KMS-11 (cell line): ENCODE results near the gene UBL4A.

Source experiments
- H2AFZ ChIP-seq: fragments of 200-600 bp; sonication (generic); 2 replicates; pipeline ENCODE4 v1.6.1; 2016; ENCODE audit warnings: antibody characterized with exemption, mixed run types, low read depth
- H3K27ac ChIP-seq: fragments of 200-600 bp; sonication (generic); 2 replicates; pipeline ENCODE4 v1.6.1; 2016; ENCODE audit warnings: mild to moderate bottlenecking, mixed run types
- H3K27me3 ChIP-seq: fragments of 200-600 bp; sonication (generic); 2 replicates; pipeline ENCODE4 v1.6.1; 2017; ENCODE audit warnings: mild to moderate bottlenecking, low read depth, mixed run types, moderate library complexity; ENCODE audit not compliant: insufficient read depth
- H3K36me3 ChIP-seq: fragments of 200-600 bp; sonication (generic); 2 replicates; pipeline ENCODE4 v1.6.1; 2017; ENCODE audit warnings: mild to moderate bottlenecking, mixed run types; ENCODE audit not compliant: insufficient read depth
- H3K4me1 ChIP-seq: fragments of 200-600 bp; sonication (generic); 2 replicates; pipeline ENCODE4 v1.6.1; 2016; ENCODE audit warnings: mild to moderate bottlenecking, low read depth, mixed run types; ENCODE audit not compliant: poor library complexity, severe bottlenecking
- H3K4me2 ChIP-seq: fragments of 200-600 bp; sonication (generic); 2 replicates; pipeline ENCODE4 v1.7.0; 2016; ENCODE audit warnings: mild to moderate bottlenecking, mixed run types
- H3K4me3 ChIP-seq: fragments of 200-600 bp; sonication (generic); IDR thresholded peaks from 2 replicates; pipeline ENCODE4 v1.6.1; 2017; ENCODE audit warnings: low read depth, low read length, mixed read lengths; ENCODE audit not compliant: insufficient read depth
- H3K79me2 ChIP-seq: fragments of 200-600 bp; sonication (generic); 2 replicates; pipeline ENCODE4 v1.6.1; 2016; ENCODE audit warnings: low read depth, mixed run types; ENCODE audit not compliant: insufficient read depth
- H3K9ac ChIP-seq: fragments of 200-600 bp; sonication (generic); 2 replicates; pipeline ENCODE4 v1.6.1; 2016; ENCODE audit warnings: mild to moderate bottlenecking, mixed run types
- H4K20me1 ChIP-seq: fragments of 200-600 bp; sonication (generic); 2 replicates; pipeline ENCODE4 v1.6.1; 2016; ENCODE audit warnings: mild to moderate bottlenecking, mixed run types; ENCODE audit not compliant: insufficient read depth
- TF ChIP-seq, protein P1 (sequence below): fragments of 200-600 bp; sonication (generic); conservative IDR thresholded peaks from 2 replicates; pipeline ENCODE4 v1.6.1; 2017; ENCODE audit warnings: low read depth, mild to moderate bottlenecking, antibody characterized with exemption, low read length, moderate library complexity, mixed read lengths

The UBL4A gene

DNA sequence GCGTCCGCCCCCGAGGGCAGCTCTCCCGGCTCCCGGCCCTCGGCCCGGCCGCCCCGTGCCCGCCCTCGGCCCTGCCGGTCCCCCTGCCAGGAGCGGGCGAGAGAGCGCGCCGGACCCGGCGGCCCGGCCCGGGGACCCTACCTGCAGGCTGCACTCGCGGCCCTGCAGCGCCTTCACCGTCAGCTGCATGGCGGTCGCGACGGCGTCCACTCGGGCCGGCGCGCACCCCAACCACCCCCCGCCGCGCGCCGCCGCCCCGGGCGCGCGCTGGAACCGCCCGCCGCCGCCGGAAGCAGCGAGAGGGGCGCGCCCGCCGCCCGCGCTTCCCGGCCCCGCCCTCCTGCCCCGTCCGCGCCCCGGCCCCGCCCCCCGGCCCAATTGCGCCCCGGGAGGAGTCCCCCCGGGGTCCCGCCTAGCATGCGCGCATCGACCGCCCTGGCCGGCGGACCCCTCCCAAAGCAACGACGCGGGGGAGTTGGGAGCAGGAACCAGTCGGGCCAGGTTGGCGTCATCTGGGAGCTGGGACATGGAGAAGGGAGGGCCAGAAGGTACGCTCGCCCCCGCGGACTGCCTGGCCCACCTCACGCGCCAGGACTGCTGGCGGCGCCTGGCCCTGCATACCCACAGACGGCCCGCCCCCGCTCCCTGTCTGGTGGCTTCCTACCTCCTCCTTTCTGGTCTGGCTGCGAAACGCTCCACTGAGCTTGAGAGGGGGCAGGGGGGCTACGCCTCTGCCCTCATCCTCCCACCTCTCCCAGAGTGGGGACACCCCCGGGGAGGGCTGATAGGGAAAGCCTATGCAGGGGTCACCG, at the start of gene UBL4A:
Gene UBL4A, minus strand, starts transcription at position 220 of the 812 bp plus-strand sequence. Its CDS starts 31 bp downstream, at position 189.
- TF ChIP-seq, protein P1, sequence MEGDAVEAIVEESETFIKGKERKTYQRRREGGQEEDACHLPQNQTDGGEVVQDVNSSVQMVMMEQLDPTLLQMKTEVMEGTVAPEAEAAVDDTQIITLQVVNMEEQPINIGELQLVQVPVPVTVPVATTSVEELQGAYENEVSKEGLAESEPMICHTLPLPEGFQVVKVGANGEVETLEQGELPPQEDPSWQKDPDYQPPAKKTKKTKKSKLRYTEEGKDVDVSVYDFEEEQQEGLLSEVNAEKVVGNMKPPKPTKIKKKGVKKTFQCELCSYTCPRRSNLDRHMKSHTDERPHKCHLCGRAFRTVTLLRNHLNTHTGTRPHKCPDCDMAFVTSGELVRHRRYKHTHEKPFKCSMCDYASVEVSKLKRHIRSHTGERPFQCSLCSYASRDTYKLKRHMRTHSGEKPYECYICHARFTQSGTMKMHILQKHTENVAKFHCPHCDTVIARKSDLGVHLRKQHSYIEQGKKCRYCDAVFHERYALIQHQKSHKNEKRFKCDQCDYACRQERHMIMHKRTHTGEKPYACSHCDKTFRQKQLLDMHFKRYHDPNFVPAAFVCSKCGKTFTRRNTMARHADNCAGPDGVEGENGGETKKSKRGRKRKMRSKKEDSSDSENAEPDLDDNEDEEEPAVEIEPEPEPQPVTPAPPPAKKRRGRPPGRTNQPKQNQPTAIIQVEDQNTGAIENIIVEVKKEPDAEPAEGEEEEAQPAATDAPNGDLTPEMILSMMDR = no peak
- H2AFZ ChIP-seq = peak within 1 kb of the TSS; percentile 44; the same call in 1 of the 2 replicates
- peak within 1 kb of the TSS; percentile 44 for H3K27ac ChIP-seq
- H3K4me1 ChIP-seq = no peaks in the 10 kb centered on the region
- no peaks in the 10 kb centered on the region for H4K20me1 ChIP-seq
- peak within 1 kb of the TSS; percentile 57 for H3K4me2 ChIP-seq
- no peaks in the 10 kb centered on the region for H3K36me3 ChIP-seq
- H3K79me2 ChIP-seq = peaks cover 13% of the 10 kb centered on the region; the same call in 1 of the 2 replicates
- H3K9ac ChIP-seq = peak within 1 kb of the TSS; percentile 70
- no peaks in the 10 kb centered on the region for H3K27me3 ChIP-seq
- H3K4me3 ChIP-seq = no peak within 1 kb of the TSS

DNA sequence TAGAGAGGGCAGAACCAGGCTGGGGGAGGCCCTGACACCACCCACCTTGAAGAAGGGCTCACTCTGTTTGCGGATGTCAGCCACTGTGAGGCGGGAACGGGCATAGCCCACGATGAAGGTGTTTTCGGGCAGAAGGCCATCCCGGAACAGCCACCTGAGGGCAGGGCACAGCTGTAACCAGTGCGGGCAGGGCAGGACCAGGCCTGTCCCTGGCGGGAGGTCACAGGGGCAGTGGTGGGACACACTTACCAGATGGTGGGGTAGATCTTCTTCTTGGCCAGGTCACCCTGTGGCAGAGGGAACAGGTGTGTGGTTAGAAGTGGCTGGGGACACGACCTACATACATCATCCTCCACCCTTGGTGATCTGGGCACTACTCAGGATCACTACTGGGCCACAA, 49.5 kb upstream of the UBL4A start:
- Histone ChIP-seq H3K27me3 (no peaks in the 10 kb centered on the region), H3K27ac (no peak overlapping the region), H4K20me1 (no peaks in the 10 kb centered on the region), H3K4me3 (no peak overlapping the region), H3K9ac (no peak overlapping the region), H3K79me2 (no peaks in the 10 kb centered on the region), H3K36me3 (no peaks in the 10 kb centered on the region), H2AFZ (no peak overlapping the region), H3K4me2 (no peak overlapping the region), H3K4me1 (peaks cover 5% of the 10 kb centered on the region)
- TF ChIP-seq, protein P1 = no peak

DNA sequence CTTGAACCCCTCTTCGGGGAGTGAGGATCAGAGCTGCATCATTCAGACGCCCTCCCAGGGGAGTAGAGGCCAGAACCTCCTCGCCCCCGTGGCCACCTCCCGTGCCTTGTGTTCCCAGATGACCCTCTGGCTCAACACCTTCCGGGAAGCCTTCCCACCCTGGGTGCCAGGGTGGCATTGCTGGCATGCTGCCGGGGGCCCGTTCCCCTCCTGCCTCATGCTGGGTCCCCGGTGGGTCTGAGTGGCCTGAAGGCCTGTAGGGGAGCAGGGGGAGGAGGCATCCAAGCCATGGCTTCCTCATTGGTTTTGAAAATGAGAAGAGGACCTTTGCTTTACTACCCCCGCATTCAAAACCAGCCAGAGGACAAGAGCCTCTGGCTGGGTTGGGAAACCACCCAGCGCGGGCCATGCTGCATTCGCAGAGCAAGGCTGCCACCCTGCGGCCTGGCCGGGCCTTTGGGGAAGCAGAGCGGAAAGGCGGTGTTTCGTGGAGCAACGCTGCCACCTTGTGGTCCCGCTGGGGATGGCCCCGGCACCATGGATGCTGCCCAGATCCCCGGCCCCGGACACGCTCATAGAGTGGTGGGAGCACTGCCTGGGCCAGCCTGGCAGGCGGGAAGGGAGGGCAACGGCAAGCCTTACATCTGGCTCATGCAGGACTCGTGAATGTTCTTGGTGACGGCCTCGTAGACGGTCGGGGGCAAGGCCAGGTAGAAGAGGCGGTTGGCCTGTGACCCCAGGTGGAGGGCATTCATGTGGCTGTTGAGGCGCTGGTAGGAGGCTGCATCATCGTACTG, 48.3 kb upstream of the UBL4A start:
- Histone ChIP-seq H3K27ac (no peak overlapping the region), H2AFZ (peak overlapping the region; percentile 30; the same call in 1 of the 2 replicates), H3K4me2 (no peak overlapping the region), H3K9ac (no peak overlapping the region), H3K36me3 (no peaks in the 10 kb centered on the region), H4K20me1 (no peaks in the 10 kb centered on the region), H3K79me2 (no peaks in the 10 kb centered on the region), H3K4me1 (peaks cover 5% of the 10 kb centered on the region), H3K4me3 (no peak overlapping the region), H3K27me3 (no peaks in the 10 kb centered on the region)
- TF ChIP-seq, protein P1 = peak; percentile 89

DNA sequence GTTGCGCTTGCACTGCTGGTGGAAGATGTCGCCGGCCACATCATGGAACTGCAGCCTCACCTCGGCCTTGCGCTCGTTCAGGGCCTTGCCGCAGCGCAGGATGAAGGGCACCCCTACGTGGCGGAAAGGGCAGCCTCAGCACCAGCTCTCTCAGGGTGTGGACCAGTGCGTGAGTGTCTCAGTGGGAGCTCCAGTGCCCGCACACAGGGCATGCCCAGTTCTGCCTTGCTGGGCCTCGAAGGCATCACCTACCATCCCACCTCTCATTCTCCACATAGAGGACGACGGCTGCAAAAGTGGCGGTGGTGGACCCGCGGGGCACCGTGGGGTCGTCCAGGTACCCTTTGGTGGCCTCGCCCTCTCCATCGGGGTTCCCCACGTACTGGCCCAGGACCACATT, 46.3 kb upstream of the UBL4A start:
- TF ChIP-seq, protein P1 = no peak
- Histone ChIP-seq H3K4me2 (no peak overlapping the region), H2AFZ (no peak overlapping the region), H3K79me2 (no peaks in the 10 kb centered on the region), H3K36me3 (no peaks in the 10 kb centered on the region), H3K4me3 (no peak overlapping the region), H3K4me1 (peaks cover 6% of the 10 kb centered on the region), H3K9ac (no peak overlapping the region), H3K27me3 (no peaks in the 10 kb centered on the region), H3K27ac (no peak overlapping the region), H4K20me1 (no peaks in the 10 kb centered on the region)
